Measurements from ENCODE around the gene CWC25. TPM values are rescaled to one million over a fixed set of nuclear protein-coding genes. Genes with fewer than 3 reads are reported as not detected.

The CWC25 gene
- total RNA-seq, 4 donors from 2014 or later, result 24.2 to 49.8 (median 33.3) TPM

DNA sequence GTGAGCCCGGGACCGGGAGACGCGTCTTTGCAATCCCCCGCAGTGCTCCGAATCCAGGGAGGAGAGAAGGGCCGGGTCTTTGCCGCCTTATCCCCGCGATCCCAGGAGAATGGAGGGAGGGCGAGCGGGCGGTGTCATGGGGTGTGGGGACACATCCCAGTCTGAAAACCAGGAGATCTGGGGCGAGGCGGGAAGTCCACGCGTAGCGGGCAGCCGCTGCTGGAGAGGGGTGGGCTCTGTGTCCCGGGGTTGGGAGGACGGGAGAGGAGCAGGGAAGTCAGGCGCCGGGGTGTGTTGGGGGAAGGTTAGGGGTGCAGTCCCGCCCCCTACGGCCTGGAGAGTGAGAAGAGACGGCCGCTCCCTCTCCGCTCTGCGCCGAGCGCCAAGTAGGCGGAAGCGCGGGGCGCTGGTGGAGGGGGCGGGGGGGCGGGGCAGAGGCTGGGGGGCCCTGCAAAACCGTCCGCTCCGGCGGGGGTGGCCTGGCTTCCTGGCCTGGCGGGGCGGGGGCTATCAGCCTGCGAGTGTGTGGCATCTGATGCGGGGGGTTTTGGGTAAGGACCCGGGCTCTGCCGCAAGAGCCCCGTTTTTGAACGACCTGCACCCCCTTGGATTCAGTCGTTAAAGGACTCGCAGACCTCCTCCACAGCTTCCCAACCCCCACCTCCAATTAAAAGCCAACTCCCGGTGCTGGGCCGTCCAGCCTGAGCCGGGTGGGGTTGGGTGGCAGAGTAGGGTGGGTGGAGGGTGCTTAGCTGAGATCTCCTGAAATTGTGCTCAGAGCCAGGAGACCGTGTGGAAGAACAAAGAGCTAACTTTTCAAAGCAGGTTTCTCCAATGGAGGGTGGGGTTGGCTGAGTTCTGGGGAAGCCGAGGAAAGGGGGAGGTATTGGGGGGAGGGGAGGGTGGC lies 45.4 kb upstream of the CWC25 start:
- intact Hi-C loops (cut with DNase I; ENCODE audit: low total_unique reads), result no loop called here
- peak; percentile 77 to 95 for DNase-seq (ENCODE audit: low spot score in 2 of 2)
- WGBS, 2 donors, result 0 to 1% methylated on average over 26 to 44 of the region's 56 CpGs
- H3K4me3 ChIP-seq (ENCODE audit: low read depth, poor library complexity, severe bottlenecking), result peak overlapping the region; percentile 99
- TF ChIP-seq, protein P1, sequence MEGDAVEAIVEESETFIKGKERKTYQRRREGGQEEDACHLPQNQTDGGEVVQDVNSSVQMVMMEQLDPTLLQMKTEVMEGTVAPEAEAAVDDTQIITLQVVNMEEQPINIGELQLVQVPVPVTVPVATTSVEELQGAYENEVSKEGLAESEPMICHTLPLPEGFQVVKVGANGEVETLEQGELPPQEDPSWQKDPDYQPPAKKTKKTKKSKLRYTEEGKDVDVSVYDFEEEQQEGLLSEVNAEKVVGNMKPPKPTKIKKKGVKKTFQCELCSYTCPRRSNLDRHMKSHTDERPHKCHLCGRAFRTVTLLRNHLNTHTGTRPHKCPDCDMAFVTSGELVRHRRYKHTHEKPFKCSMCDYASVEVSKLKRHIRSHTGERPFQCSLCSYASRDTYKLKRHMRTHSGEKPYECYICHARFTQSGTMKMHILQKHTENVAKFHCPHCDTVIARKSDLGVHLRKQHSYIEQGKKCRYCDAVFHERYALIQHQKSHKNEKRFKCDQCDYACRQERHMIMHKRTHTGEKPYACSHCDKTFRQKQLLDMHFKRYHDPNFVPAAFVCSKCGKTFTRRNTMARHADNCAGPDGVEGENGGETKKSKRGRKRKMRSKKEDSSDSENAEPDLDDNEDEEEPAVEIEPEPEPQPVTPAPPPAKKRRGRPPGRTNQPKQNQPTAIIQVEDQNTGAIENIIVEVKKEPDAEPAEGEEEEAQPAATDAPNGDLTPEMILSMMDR (IDR thresholded peaks at IDR 0.05), result no peak
- TF ChIP-seq POLR2A (IDR thresholded peaks at IDR 0.05), result no peak

DNA sequence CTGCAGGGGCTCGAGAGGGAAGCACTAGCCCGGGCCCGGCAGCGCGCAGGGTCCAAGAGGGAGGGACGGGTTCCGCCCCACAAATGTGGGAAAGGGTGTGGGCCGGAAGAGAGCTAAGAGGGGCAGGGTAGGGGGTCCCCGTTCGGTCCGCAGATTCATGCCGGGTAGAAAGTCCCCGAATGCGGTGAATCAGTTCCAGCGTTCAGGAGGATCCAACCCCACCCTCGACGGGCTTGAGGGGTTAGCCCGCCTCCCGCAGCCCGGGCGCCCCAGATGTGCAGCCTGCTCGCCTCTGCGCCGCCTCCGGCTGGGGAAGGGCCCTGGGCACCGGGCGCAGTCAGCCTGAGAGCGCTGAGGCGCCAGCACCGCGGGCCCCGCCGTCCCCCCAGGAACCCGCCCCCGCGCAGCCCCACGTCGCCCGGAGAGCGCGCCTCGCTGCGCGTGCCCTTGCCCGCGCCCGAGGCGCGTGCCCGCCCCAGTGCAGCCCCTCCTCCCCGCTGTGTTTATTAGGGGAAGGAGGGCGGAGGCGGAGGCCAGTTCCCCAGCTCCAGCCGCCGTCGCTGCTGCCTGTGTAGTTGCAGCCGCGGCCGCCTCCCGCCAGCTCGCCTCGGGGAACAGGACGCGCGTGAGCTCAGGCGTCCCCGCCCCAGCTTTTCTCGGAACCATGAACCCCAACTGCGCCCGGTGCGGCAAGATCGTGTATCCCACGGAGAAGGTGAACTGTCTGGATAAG lies 44.6 kb upstream of the CWC25 start, which contains the start of gene LASP1:
Gene LASP1 (plus strand): TSS at position 533 of the 733 bp plus-strand sequence. CDS start 132 bp downstream, at position 665.
- intact Hi-C loops (cut with DNase I; ENCODE audit: low total_unique reads), result no loop called here
- WGBS, 2 donors, result 0% methylated on average over 38 to 51 of the region's 73 CpGs
- TF ChIP-seq, protein P1 (IDR thresholded peaks at IDR 0.05), result no peak
- peak in 1 of 2 donors; percentile 92 for TF ChIP-seq POLR2A (IDR thresholded peaks at IDR 0.05)
- peak; percentile 82 to 97 for DNase-seq (ENCODE audit: low spot score in 2 of 2)
- peak within 1 kb of the TSS; percentile 99 for H3K4me3 ChIP-seq (ENCODE audit: low read depth, poor library complexity, severe bottlenecking)

DNA sequence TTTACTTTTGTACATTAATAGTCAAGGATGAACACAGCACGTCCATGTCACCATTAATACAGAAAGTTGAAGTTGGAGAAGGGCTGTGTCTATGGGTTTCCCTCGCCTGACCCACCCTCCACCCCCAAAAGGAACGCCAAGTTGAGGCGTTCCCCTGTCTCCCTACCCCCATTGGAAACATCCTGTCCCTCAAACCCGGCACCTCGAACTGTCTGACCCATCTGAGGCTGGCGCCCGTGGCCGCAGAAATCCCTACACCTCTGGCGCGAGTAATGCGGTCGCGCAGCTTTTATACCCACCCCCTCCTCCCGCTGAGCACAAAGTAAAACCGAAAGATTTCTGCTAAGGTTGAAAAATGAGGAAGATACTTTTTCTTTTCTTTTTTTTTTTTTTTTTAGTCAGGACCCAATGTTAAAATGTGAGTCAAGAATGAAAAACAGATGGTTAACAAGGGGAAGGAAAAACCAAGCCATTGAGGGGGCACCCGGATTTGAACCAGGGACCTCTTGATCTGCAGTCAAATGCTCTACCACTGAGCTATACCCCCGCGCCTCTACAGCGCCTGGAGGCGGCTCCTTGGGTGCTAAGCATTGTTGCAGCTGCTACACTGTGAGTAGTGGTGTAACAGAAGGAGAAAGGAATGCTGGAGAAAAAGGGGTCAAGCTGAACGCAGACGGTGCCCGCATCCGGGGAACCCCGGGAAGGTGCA lies 43.9 kb upstream of the CWC25 start:
- intact Hi-C loops (cut with DNase I; ENCODE audit: low total_unique reads), result no loop called here
- WGBS, 2 donors, result 1 to 2% methylated on average over 26 of the region's 26 CpGs
- peak; percentile 92 to 99 for DNase-seq (ENCODE audit: low spot score in 2 of 2)
- TF ChIP-seq POLR2A (IDR thresholded peaks at IDR 0.05), result no peak
- TF ChIP-seq, protein P1 (IDR thresholded peaks at IDR 0.05), result no peak
- peak overlapping the region; percentile 99 for H3K4me3 ChIP-seq (ENCODE audit: low read depth, poor library complexity, severe bottlenecking)

DNA sequence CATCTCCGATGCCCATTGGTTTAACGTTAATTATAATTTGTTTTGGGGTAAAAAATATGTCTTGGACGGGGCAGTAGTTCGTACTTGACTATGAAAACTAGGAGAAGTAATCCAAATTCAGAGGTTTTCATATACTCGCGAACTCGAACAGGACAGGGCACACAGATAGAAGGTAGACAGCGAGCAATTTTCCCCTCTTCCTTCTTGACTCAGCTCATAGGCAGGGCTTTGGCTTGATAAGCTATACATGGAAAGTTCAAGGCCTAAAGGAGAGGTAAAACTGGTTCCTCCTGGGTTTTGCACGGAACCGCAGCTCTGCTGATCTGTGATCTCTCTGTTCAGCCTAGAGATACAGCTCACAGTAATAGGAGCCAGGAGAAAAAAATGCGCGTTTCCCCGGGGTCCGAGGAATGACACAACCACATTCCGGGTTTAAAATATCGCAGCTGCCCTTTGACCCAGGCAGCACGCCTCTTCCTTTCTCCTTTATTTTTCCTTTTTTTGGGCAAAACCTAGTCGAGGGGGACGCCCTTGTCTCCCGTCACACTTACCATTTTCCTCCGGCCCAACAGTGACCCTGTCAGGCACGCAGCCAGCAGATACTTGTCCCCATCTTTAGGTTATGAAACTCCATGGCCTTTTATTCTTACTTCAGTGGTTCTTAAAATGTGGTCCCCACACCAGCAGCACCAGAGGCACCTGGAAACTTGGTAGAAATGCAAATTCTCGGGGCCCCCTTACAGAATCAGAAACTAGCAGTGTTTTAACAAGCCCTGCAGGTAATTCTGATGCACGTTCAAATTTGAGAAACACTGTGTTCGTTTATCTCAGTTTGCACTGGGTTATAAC lies 43.1 kb upstream of the CWC25 start:
- TF ChIP-seq, protein P1 (IDR thresholded peaks at IDR 0.05), result no peak
- no peak for TF ChIP-seq POLR2A (IDR thresholded peaks at IDR 0.05)

More for the DNA sequence above, 43.1 kb upstream of the CWC25 start:
- whole genome bisulfite sequencing, 2 donors, result 22 to 24% methylated on average over 25 of the region's 25 CpGs
- peak in 1 of 2 donors; percentile 94 for DNase-seq (ENCODE audit: low spot score in 2 of 2)
- intact Hi-C loops (cut with DNase I; ENCODE audit: low total_unique reads), result no loop called here
- H3K4me3 ChIP-seq (ENCODE audit: low read depth, poor library complexity, severe bottlenecking), result no peak overlapping the region
